Globus pallidus (tissue), 1 donor: Measurements from ENCODE around the gene LPAR1.
"Not testable (repeated sequence)": the region's sequence is repeated elsewhere in the genome, so short reads cannot be mapped to it uniquely, and the experiment has no call there.

ENCODE experiments used
- DNase-seq: peaks from one replicate; pipeline ENCODE4 v3.0.0-alpha.2; 2015; ENCODE audit warnings: low spot score

The LPAR1 gene

DNA sequence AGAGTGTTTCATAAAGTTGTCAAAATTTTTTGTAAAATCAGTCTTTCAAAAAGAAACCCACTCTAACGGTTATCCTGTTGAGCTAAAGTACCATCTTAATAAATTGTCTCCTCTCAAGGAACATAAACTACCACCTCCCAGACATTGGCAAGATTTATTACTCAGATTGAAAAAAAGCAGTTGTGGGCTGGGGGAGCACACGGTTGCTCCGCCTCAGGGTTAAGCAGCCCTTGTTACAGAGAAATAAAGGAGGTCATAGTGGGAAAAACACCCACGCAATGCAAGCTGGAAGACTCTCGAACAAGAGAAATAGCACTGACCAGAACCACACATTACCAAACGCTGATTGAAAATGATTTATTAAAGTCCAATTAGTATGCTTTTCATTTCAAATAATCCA is 165.3 kb downstream of the LPAR1 start:
- no peak for DNase-seq

GRCh38 chr9:110871736-110872135 is 166.5 kb downstream of the LPAR1 start:
- DNase-seq = no peak

DNA sequence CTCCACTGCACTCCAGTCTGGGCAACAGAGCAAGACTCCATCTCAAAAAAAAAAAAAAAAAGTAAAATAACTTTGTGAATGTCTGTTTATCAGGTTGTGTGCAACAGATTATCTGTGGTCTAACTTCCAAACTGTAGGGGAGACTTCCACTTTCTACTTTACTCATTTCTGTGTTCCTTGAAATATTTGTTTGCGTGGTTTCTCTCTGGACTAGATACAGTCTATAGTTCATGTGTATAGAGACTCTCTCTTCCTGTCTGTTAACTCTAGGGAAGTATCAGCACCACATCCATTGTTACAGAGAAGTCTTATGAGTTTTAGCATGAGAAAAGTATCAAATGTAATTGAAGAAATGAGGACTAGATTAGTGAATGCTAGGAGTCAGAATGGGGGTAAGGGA is 168.3 kb downstream of the LPAR1 start:
- no peak for DNase-seq

DNA sequence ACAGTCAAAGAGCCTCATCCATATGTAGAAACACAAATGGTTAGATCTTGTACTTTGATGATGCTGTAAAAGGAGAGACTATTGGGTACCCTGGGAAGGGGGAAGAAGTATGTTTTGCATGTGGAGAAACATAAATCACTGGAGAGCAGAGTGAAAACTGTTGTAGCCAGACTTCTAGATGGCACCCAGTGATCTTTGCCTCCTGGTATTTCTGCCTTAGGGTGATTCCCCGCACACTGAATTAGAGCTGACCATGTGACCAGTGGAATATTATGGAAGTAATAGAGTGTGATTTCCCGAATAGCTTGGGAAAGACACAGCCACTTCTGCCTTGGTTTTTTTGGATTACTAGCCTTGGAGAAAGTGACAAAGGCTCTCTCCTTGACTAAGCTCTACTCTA is 174.3 kb downstream of the LPAR1 start:
- DNase-seq = no peak

DNA sequence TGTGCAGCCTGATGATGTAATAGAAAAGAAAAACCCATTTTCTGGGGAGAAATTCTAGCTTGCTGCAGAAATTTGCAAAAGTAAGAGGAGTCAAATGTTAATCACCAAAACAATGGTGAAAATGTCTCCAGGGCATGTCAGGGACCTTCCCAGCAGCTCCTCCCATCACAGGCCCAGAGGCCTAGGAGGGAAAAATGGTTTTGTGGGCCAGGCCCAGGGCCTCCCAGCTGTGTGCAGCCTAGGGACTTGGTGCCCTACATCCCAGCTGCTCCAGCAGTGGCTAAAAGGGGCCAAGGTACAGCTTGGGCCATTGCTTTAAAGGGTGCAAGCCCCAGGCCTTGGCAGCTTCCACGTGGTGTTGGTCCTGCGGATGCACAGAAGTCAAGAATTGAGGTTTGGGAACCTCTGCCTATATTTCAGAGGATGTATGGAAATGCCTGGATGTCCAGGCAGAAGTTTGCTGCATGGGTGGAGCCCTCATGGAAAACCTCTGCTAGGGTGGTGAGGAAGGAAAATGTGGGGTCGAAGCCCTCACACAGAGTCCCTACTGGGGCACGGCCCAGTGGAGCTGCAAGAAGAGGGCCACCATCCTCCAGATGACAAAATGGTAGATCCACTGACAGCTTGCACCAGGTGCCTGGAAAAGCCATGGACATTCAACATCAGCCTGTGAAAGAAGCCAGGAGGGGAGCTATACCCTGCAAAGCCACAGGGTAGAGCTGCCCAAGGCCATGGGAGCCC is 176.7 kb downstream of the LPAR1 start:
- not testable (repeated sequence) for DNase-seq

GRCh38 chr9:110856772-110857171 is 181.5 kb downstream of the LPAR1 start:
- no peak for DNase-seq

GRCh38 chr9:110850401-110851135 is 187.7 kb downstream of the LPAR1 start:
- no peak for DNase-seq

DNA sequence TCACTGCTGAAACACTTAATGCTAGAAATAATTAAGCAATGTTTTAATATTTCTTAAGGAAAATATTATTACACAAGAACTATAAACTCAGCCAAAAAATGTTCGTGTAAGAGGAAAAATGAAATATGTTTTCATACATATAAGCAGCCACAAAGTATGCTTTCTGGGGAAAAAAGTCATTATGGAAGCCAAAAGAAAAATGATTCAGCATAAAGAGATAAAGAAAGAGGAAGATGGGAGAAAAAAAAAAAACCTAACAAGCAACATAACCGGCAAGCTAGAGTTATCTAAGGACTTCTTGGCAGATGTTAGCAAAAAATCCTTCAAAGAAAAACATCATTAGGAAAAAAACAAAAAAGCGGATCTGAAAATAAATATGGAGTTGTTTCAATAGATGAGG is 190.6 kb downstream of the LPAR1 start:
- DNase-seq = no peak

DNA sequence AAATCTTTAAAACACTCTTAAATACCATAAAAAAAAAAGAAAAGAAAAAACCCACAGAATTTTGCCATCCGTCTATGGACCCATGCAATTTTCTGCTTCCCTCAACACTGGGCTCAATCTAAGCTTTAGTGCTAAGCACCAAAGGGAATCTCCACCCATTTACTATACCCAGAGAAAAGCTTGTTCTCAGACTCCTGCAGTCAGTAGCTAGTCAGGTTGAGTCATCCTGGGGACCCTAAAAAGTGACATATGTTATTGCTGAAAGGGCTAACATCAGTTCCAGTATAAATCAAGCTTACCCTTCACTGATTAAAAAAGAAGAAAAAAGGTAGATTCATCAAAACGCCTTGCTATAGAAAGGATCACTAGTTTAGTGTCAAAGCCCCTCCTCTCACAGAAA is 192.1 kb downstream of the LPAR1 start:
- DNase-seq = no peak

GRCh38 chr9:110844121-110844520 is 194.1 kb downstream of the LPAR1 start:
- no peak for DNase-seq

GRCh38 chr9:110842986-110843385 is 195.3 kb downstream of the LPAR1 start:
- no peak for DNase-seq

DNA sequence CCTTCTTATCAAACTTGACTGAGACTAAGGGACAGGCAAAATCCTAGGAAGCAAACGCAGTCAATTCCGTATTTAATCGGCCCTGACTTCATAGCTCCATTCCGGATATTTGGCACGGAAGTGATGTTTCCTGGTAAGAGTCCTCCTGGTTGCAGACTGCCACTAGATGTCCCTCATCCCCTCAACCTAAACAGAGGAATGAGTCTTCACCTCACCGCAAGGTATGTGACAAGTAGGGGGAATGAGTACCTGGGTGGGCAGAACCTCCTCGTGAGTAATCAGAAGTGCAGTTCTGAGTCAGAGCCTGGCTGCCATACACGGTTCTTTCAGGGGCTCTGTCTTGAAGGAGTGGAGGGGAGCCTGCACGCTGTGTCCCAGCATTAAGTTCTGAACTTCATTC is 196.1 kb downstream of the LPAR1 start:
- DNase-seq = no peak

GRCh38 chr9:110837401-110838005 is 200.8 kb downstream of the LPAR1 start:
- no peak for DNase-seq

DNA sequence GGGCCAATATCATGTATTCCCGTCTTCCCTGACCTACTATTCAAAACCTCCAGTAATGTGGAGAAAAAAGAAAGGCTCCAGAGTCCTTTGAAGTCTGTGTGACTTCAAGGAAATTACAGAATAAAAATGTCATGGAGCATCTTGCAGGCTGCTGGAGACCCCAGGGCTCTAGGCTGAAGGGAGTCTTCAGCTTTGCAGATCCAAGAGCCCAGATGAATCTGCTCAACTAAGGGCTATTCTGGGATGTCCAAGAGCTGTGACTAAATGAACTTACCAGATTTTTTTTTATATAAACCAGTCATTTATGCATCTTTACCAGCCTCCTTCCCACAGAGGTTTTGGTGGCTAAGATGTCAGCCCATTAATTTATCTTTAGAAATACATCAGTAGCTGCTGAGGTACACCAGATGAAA is 202.4 kb downstream of the LPAR1 start:
- DNase-seq = no peak

DNA sequence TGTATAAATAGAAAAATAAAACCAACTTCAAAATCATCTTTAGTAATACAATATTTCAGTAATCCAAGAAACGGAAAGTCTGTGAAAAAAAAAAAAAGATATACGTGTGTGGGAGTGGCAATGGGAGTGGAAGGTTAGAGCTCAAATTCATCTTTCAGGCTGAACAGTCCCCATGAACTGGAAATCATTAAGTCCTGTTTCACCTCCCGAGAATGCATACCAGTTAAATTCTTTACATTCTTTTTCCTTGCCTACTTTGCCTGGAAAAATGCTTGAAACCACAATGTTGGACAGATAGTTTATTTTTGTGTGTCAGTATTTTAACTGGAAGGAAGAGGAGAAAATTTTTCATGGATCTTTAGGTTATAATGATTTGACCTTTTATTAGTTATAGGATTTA is 202.9 kb downstream of the LPAR1 start:
- DNase-seq = no peak

DNA sequence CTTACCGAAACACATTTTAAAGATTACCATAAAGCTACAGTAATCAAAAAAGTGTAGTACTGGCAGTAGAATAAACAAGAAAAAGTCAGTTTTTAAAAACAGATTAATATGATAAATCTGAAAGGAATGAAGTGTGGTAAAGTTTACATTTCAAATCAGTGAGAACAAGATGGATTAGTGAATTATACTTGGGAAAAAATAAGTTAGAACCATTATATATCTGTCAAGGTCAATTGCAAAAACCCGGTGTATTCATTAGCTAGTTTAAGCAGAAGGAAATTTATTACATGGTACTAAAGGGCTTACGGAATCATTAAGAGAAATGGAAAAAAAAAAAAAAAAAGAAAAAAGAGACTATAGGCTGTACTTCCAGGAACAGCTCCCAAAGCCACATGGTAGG is 205.3 kb downstream of the LPAR1 start:
- DNase-seq = no peak

DNA sequence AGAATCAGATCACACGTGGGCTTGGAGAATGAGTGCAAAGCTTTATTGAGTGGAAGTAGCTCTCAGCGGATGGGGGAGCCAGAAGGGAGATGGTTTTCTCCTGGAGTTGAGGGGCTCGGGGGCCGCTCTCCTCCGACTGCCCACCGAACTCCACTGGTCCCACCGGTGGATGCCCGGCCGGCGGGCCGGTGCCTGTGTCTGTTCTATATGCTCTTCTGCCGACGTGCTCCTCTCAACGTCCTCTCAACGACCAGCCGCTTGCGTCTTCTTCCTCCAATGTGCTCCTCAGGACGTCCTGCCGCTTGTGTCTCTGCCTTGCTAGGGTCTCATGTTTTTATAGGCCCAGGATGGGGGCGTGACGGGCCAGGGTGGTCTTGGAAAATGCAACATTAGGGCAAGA is 207.8 kb downstream of the LPAR1 start:
- DNase-seq = no peak

- DNase-seq = peak; percentile 77
Measured at GRCh38 chr9:110828264-110828663, 210.0 kb downstream of the LPAR1 start.

- DNase-seq = not testable (repeated sequence)
Measured at GRCh38 chr9:110826400-110826799, 211.9 kb downstream of the LPAR1 start.

DNA sequence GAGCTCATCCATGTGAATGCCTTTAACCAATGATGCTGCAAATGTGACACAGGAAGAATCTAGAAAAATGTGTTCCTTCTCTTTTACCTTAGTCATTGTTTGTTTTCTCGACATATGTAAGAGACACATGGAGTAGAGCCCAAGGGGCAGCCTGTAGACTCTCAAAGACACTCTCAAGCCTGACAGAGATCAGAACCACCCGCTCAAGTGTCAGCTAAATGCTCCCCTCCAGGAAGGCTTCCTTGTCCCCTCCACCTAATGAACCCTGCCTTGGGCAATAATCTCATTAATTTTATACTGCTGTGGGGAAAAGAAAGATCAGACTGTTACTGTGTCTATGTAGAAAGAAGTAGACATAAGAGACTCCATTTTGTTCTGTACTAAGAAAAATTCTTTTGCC is 212.3 kb downstream of the LPAR1 start:
- DNase-seq = no peak

DNA sequence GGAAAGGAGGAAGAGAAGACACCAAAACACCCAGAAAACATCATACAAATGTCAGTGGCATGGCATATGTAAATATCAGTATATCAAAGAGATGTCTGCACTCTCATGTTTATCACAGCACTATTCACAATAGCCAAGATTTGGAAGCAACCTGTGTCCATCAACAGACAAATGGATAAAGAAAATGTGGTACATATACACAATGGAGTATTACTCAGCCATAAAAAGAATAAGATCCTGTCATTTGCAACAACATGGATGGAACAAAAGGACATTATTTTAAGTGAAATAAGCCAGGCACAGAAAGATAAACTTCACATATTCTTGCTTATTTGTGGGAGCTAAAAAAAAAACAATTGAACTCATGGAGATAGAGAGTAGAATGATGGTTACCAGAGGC is 213.1 kb downstream of the LPAR1 start:
- not testable (repeated sequence) for DNase-seq
